Hepatocyte (in vitro differentiated cells): ENCODE data around the gene ASPHD2. TPM values are rescaled to one million over a fixed set of nuclear protein-coding genes. Genes with fewer than 3 reads are reported as not detected.

Experiments
- DNase-seq: peaks from one replicate; pipeline ENCODE4 v3.0.0-alpha.2; 2016; ENCODE audit warnings: low spot score
- H2AFZ ChIP-seq: fragments of 200-600 bp; sonication (generic); 2 replicates; pipeline ENCODE4 v1.6.0; 2016; ENCODE audit warnings: antibody characterized with exemption, mild to moderate bottlenecking
- H3K27ac ChIP-seq: fragments of 200-600 bp; sonication (generic); 2 replicates; pipeline ENCODE4 v1.5.1; 2016; ENCODE audit warnings: mild to moderate bottlenecking
- H3K27me3 ChIP-seq: fragments of 200-600 bp; sonication (generic); 2 replicates; pipeline ENCODE4 v1.6.1; 2016
- H3K36me3 ChIP-seq: fragments of 200-600 bp; sonication (generic); replicated peaks from 2 replicates; pipeline ENCODE4 v1.5.1; 2016; ENCODE audit warnings: low read depth; ENCODE audit not compliant: insufficient read depth
- H3K4me1 ChIP-seq: fragments of 200-600 bp; sonication (generic); 2 replicates; pipeline ENCODE4 v1.5.1; 2016; ENCODE audit warnings: mild to moderate bottlenecking, moderate library complexity; ENCODE audit not compliant: insufficient read depth
- H3K4me2 ChIP-seq: fragments of 200-600 bp; sonication (generic); 2 replicates; pipeline ENCODE4 v1.6.0; 2016
- H3K4me3 ChIP-seq: fragments of 200-600 bp; sonication (generic); 2 replicates; pipeline ENCODE4 v1.5.1; 2016; ENCODE audit warnings: mild to moderate bottlenecking
- H3K79me2 ChIP-seq: fragments of 200-600 bp; sonication (generic); 2 replicates; pipeline ENCODE4 v1.6.0; 2017; ENCODE audit warnings: mild to moderate bottlenecking
- H3K9me2 ChIP-seq: fragments of 200-600 bp; sonication (generic); replicated peaks from 2 replicates; pipeline ENCODE4 v1.6.0; 2017; ENCODE audit warnings: mild to moderate bottlenecking; ENCODE audit not compliant: insufficient read depth
- H3K9me3 ChIP-seq: fragments of 200-600 bp; sonication (generic); 2 replicates; pipeline ENCODE4 v1.5.1; 2016; ENCODE audit warnings: low read depth, mild to moderate bottlenecking
- H4K20me1 ChIP-seq: fragments of 200-600 bp; sonication (generic); 2 replicates; pipeline ENCODE4 v1.6.0; 2016; ENCODE audit warnings: mild to moderate bottlenecking; ENCODE audit not compliant: insufficient read depth, poor library complexity, severe bottlenecking
- CTCF ChIP-seq: fragments of 200-600 bp; sonication (generic); IDR thresholded peaks from 2 replicates; pipeline ENCODE4 v1.5.1; 2016; ENCODE audit warnings: antibody characterized with exemption, mild to moderate bottlenecking; ENCODE audit not compliant: poor library complexity
- EZH2 ChIP-seq: fragments of 200-600 bp; sonication (generic); IDR thresholded peaks from 2 replicates; pipeline ENCODE4 v1.6.1; 2016; ENCODE audit warnings: antibody characterized with exemption, mild to moderate bottlenecking, borderline replicate concordance
- EZH2phosphoT487 ChIP-seq: fragments of 200-600 bp; sonication (generic); IDR thresholded peaks from one replicate; pipeline ENCODE4 v1.6.1; 2018; ENCODE audit warnings: antibody characterized with exemption, mild to moderate bottlenecking, low read depth, moderate library complexity; ENCODE audit not compliant: unreplicated experiment, severe bottlenecking
- WGBS: methylation state at CpG from one replicate; pipeline ENCODE4 v1.1.6; 2016; ENCODE audit warnings: low lambda C conversion rate; ENCODE audit errors: missing lambda C conversion rate; 5-methylcytosine and 5-hydroxymethylcytosine counted together
- polyA plus RNA-seq: library from polyadenylated mRNA; unstranded; fragments of >200 nt; fragmentation: Nextera tagmentation; extraction: Ambion mirVana; gene quantifications from 2 replicates; pipeline ENCODE4 v1.2.1, GENCODE V29; 2016
- total RNA-seq: library from RNA; depleted of rRNA; stranded (reverse); fragments of >200 nt; gene quantifications from 2 replicates; pipeline ENCODE4 v1.2.3, GENCODE V29; 2014

Gene ASPHD2
- total and polyA plus RNA-seq, 2 experiments from 2014 or later, result 1.2 to 2.6 TPM

GRCh38 chr22:26443901-26444690 lies 15.0 kb downstream of the ASPHD2 start:
- Histone ChIP-seq H2AFZ (no peak overlapping the region), H3K4me1 (no peaks in the 10 kb centered on the region), H3K36me3 (no peaks in the 10 kb centered on the region), H3K79me2 (no peaks in the 10 kb centered on the region), H3K4me3 (no peak overlapping the region), H3K27ac (peak overlapping the region; percentile 56), H3K9me2 (no peaks in the 10 kb centered on the region), H3K9me3 (no peaks in the 10 kb centered on the region), H3K4me2 (no peak overlapping the region), H3K27me3 (no peaks in the 10 kb centered on the region), H4K20me1 (no peaks in the 10 kb centered on the region)
- no peak for DNase-seq
- WGBS, result 92% methylated on average over 16 of the region's 16 CpGs
- TF ChIP-seq EZH2 (no peak), CTCF (no peak), EZH2phosphoT487 (no peak)

GRCh38 chr22:26444777-26445176 lies 15.7 kb downstream of the ASPHD2 start:
- H4K20me1 ChIP-seq, result no peaks in the 10 kb centered on the region
- H3K27me3 ChIP-seq, result no peaks in the 10 kb centered on the region
- no peaks in the 10 kb centered on the region for H3K4me1 ChIP-seq
- H3K36me3 ChIP-seq, result no peaks in the 10 kb centered on the region
- TF ChIP-seq CTCF (no peak), EZH2 (no peak), EZH2phosphoT487 (no peak)
- no peak overlapping the region for H2AFZ ChIP-seq
- DNase-seq, result peak; percentile 69
- H3K9me2 ChIP-seq, result no peaks in the 10 kb centered on the region
- no peak overlapping the region for H3K4me2 ChIP-seq
- H3K79me2 ChIP-seq, result no peaks in the 10 kb centered on the region
- H3K9me3 ChIP-seq, result no peaks in the 10 kb centered on the region
- H3K4me3 ChIP-seq, result no peak overlapping the region
- peak overlapping the region; percentile 56 for H3K27ac ChIP-seq
- WGBS, result 73% methylated on average over 8 of the region's 8 CpGs

GRCh38 chr22:26445577-26446275 lies 16.7 kb downstream of the ASPHD2 start:
- Histone ChIP-seq H3K9me2 (no peaks in the 10 kb centered on the region), H3K9me3 (no peaks in the 10 kb centered on the region), H3K27me3 (no peaks in the 10 kb centered on the region), H3K36me3 (no peaks in the 10 kb centered on the region), H3K4me1 (no peaks in the 10 kb centered on the region), H3K79me2 (no peaks in the 10 kb centered on the region), H3K4me2 (no peak overlapping the region), H3K27ac (peak overlapping the region; percentile 56), H2AFZ (no peak overlapping the region), H4K20me1 (no peaks in the 10 kb centered on the region), H3K4me3 (no peak overlapping the region)
- TF ChIP-seq CTCF (no peak), EZH2phosphoT487 (no peak), EZH2 (no peak)
- DNase-seq, result no peak
- 87% methylated on average over 15 of the region's 15 CpGs for WGBS
